ENCODE measurements around the gene MAGOHB.
"Not testable (repeated sequence)": the region's sequence is repeated elsewhere in the genome, so short reads cannot be mapped to it uniquely, and the experiment has no call there.

DNA sequence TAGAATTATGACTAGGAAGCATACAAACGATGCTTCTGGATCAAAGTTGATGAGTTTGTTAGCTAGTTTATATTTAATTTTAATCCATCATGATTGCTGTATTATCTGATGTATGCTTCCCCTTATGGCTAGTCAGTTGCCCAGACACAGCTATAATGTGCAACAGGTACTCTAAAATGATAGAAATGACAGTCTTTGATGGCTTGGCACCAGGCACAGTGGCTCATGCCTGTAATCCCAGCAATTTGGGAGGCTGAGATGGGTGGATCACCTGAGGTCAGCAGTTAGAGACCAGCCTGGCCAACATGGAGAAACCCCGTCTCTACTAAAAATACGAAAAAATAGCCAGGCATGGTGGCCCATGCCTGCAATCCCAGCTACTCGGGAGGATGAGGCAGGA, 2.2 kb downstream of the MAGOHB start:
- TF ChIP-seq REST (IDR thresholded peaks at IDR 0.05; ENCODE audit: low read depth, low read length); RAD21 (IDR thresholded peaks at IDR 0.05; ENCODE audit: low read length); TAF1 (IDR thresholded peaks at IDR 0.05; ENCODE audit: borderline replicate concordance, low read depth, low read length); GABPA (IDR thresholded peaks at IDR 0.05; ENCODE audit: low read depth); ZBTB33 (IDR thresholded peaks at IDR 0.05; ENCODE audit: borderline replicate concordance, low read depth); EP300 (IDR thresholded peaks at IDR 0.05; ENCODE audit: borderline replicate concordance in 1 of 2, low read depth in 1 of 2, low read length in 1 of 2); CHD2 (IDR thresholded peaks at IDR 0.05; ENCODE audit: low read length, partially characterized antibody); RFX5 (IDR thresholded peaks at IDR 0.05; ENCODE audit: low read length); TCF12 (IDR thresholded peaks at IDR 0.05); MAX (IDR thresholded peaks at IDR 0.05; ENCODE audit: low read depth); FOXJ3 (CRISPR knock-in tag; IDR thresholded peaks at IDR 0.05): not testable (repeated sequence)
- TF ChIP-seq, protein P1, sequence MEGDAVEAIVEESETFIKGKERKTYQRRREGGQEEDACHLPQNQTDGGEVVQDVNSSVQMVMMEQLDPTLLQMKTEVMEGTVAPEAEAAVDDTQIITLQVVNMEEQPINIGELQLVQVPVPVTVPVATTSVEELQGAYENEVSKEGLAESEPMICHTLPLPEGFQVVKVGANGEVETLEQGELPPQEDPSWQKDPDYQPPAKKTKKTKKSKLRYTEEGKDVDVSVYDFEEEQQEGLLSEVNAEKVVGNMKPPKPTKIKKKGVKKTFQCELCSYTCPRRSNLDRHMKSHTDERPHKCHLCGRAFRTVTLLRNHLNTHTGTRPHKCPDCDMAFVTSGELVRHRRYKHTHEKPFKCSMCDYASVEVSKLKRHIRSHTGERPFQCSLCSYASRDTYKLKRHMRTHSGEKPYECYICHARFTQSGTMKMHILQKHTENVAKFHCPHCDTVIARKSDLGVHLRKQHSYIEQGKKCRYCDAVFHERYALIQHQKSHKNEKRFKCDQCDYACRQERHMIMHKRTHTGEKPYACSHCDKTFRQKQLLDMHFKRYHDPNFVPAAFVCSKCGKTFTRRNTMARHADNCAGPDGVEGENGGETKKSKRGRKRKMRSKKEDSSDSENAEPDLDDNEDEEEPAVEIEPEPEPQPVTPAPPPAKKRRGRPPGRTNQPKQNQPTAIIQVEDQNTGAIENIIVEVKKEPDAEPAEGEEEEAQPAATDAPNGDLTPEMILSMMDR (IDR thresholded peaks at IDR 0.05) = not testable (repeated sequence)

All from SK-N-SH (cell line).